HepG2 (cell line): ENCODE results near the gene SLC9A5. TPM values are rescaled to one million over a fixed set of nuclear protein-coding genes. Genes with fewer than 3 reads are reported as not detected.

ENCODE experiments used
- BCL6 ChIP-seq: IDR thresholded peaks from 2 replicates; pipeline ENCODE4 v1.6.1; 2016; ENCODE audit warnings: missing genetic modification reagents, missing compliant biosample characterization
- GABPB1 ChIP-seq: IDR thresholded peaks from 2 replicates; pipeline ENCODE4 v1.6.1; 2016; ENCODE audit warnings: mild to moderate bottlenecking, missing genetic modification reagents, moderate library complexity, missing compliant biosample characterization
- GATAD2A ChIP-seq: IDR thresholded peaks from 2 replicates; pipeline ENCODE4 v1.6.1; 2016
- HIVEP1 ChIP-seq: sonication (generic); formaldehyde crosslinking; IDR thresholded peaks from 2 replicates; pipeline ENCODE4 v1.4.0; 2020; ENCODE audit warnings: mild to moderate bottlenecking, missing genetic modification reagents
- HNRNPLL ChIP-seq: fragments of 200-400 bp; formaldehyde crosslinking; IDR thresholded peaks from 2 replicates; pipeline ENCODE4 v1.6.1; 2017; ENCODE audit warnings: mild to moderate bottlenecking, low read depth, low read length; ENCODE audit not compliant: poor library complexity, severe bottlenecking
- IKZF4 ChIP-seq: sonication (generic); formaldehyde crosslinking; IDR thresholded peaks from 2 replicates; pipeline ENCODE4 v1.5.1; 2020; ENCODE audit warnings: borderline replicate concordance, mild to moderate bottlenecking, low read depth, missing genetic modification reagents; ENCODE audit errors: not compliant biosample characterization
- MLLT10 ChIP-seq: sonication (generic); formaldehyde crosslinking; IDR thresholded peaks from 2 replicates; pipeline ENCODE4 v1.4.0; 2020; ENCODE audit warnings: missing genetic modification reagents
- MXD3 ChIP-seq: IDR thresholded peaks from 2 replicates; pipeline ENCODE4 v1.6.1; 2016; ENCODE audit warnings: mild to moderate bottlenecking, missing biosample characterization, missing genetic modification reagents
- MYNN ChIP-seq: sonication (generic); formaldehyde crosslinking; IDR thresholded peaks from 2 replicates; pipeline ENCODE4 v1.4.0; 2020; ENCODE audit warnings: mild to moderate bottlenecking, low read depth, missing genetic modification reagents
- NFKBIZ ChIP-seq: IDR thresholded peaks from 2 replicates; pipeline ENCODE4 v1.6.1; 2018; ENCODE audit warnings: missing genetic modification reagents, missing compliant biosample characterization
- PLRG1 ChIP-seq: fragments of 450-650 bp; conservative IDR thresholded peaks from 2 replicates; pipeline ENCODE4 v1.6.1; 2016
- POLR2A ChIP-seq, 2 experiments: IDR thresholded peaks; 2 replicates each; pipeline ENCODE4 v1.6.1; 2011; ENCODE audit warnings: low read depth in 2 of 2, low read length in 2 of 2, mild to moderate bottlenecking in 1 of 2, moderate library complexity in 1 of 2; ENCODE audit not compliant: insufficient read depth in 1 of 2
- PRDM15 ChIP-seq: sonication (generic); formaldehyde crosslinking; IDR thresholded peaks from 2 replicates; pipeline ENCODE4 v1.4.0; 2020; ENCODE audit warnings: missing genetic modification reagents
- RXRB ChIP-seq: IDR thresholded peaks from 2 replicates; pipeline ENCODE4 v1.6.1; 2016; ENCODE audit warnings: borderline replicate concordance, missing genetic modification reagents, missing compliant biosample characterization
- STAT5B ChIP-seq: sonication (generic); formaldehyde crosslinking; IDR thresholded peaks from 2 replicates; pipeline ENCODE4 v1.4.0; 2020; ENCODE audit warnings: missing genetic modification reagents
- TAF1 ChIP-seq: sonication (generic); formaldehyde crosslinking; IDR thresholded peaks from 2 replicates; pipeline ENCODE4 v1.4.0; 2020; ENCODE audit warnings: missing genetic modification reagents
- YEATS4 ChIP-seq: sonication (generic); formaldehyde crosslinking; IDR thresholded peaks from 2 replicates; pipeline ENCODE4 v1.4.0; 2020; ENCODE audit warnings: missing genetic modification reagents, borderline replicate concordance
- ZBTB2 ChIP-seq: sonication (generic); formaldehyde crosslinking; IDR thresholded peaks from 2 replicates; pipeline ENCODE4 v1.8.0; 2022; ENCODE audit warnings: low read depth, missing genetic modification reagents
- ZNF280D ChIP-seq: sonication (generic); formaldehyde crosslinking; IDR thresholded peaks from 2 replicates; pipeline ENCODE4 v1.5.1; 2020; ENCODE audit warnings: mild to moderate bottlenecking, missing genetic modification reagents
- ZNF367 ChIP-seq: sonication (generic); formaldehyde crosslinking; IDR thresholded peaks from 2 replicates; pipeline ENCODE4 v1.4.0; 2020; ENCODE audit warnings: missing genetic modification reagents, borderline replicate concordance
- ZNF546 ChIP-seq: sonication (generic); formaldehyde crosslinking; conservative IDR thresholded peaks from 2 replicates; pipeline ENCODE4 v1.8.1; 2023; ENCODE audit warnings: mild to moderate bottlenecking, missing genetic modification reagents
- ZNF616 ChIP-seq: sonication (generic); formaldehyde crosslinking; IDR thresholded peaks from 2 replicates; pipeline ENCODE4 v1.5.0; 2020; ENCODE audit warnings: low read depth, mild to moderate bottlenecking, missing genetic modification reagents
- ZZZ3 ChIP-seq: sonication (generic); formaldehyde crosslinking; IDR thresholded peaks from 2 replicates; pipeline ENCODE4 v1.4.0; 2020; ENCODE audit warnings: missing genetic modification reagents, mild to moderate bottlenecking, borderline replicate concordance
- polyA plus RNA-seq, 8 experiments: library from polyadenylated mRNA; depleted of rRNA in 3 of 8; stranded (reverse) in 7 of 8; unstranded in 1 of 8; fragments of >200 nt; fragmentation: Illumina TruSeq in 4 of 8; extraction: Trizol in 4 of 8; gene quantifications; 2 replicates each; pipeline versions ENCODE4 v1.2.1 to v1.2.3, GENCODE V29; 2011 to 2016; ENCODE audit warnings: low read depth in 4 of 8, missing spikeins in 1 of 8, mixed read lengths in 1 of 8; ENCODE audit not compliant: insufficient read depth in 1 of 8
- total RNA-seq, 5 experiments: library from RNA; depleted of rRNA; stranded (reverse); fragments of >200 nt; fragmentation: Illumina TruSeq; extraction: Trizol; gene quantifications; 2 replicates each; pipeline ENCODE4 v1.2.3, GENCODE V29; 2016; ENCODE audit warnings: low read depth in 1 of 5

The SLC9A5 gene
- total and polyA plus RNA-seq, 2 of the 13 experiments (the other 11 are each of a cell fraction or from before 2014, with no cell fraction given), result 0.58 to 1.4 TPM

- peak; percentile 94 for TF ChIP-seq ZNF280D (CRISPR knock-in tag)
- peak; percentile 93 for TF ChIP-seq HNRNPLL
- peak; percentile 90; the same call in 1 of the 2 replicates for TF ChIP-seq STAT5B
- TF ChIP-seq ZNF616 (CRISPR knock-in tag), result no peak
- TF ChIP-seq POLR2A (IDR thresholded peaks at IDR 0.05; ENCODE audit: insufficient read depth in 1 of 2, low read depth in 2 of 2, low read length in 2 of 2), result peak; percentile 50 to 57; a peak in 2 of 4 replicates
- peak; percentile 90 for TF ChIP-seq YEATS4 (CRISPR knock-in tag)
- no peak for TF ChIP-seq IKZF4 (CRISPR knock-in tag)
- peak; percentile 98 for TF ChIP-seq GATAD2A (CRISPR knock-in tag)
- TF ChIP-seq ZNF546 (CRISPR knock-in tag), result peak; percentile 59; the same call in 1 of the 2 replicates
- peak; percentile 74 for TF ChIP-seq RXRB (CRISPR knock-in tag)
- TF ChIP-seq ZNF367 (CRISPR knock-in tag), result peak; percentile 78; the same call in 1 of the 2 replicates
- peak; percentile 86 for TF ChIP-seq NFKBIZ (CRISPR knock-in tag)
- peak; percentile 66; the same call in 1 of the 2 replicates for TF ChIP-seq ZBTB2
- TF ChIP-seq PRDM15, result no peak; the same call in 1 of the 2 replicates
- TF ChIP-seq MXD3 (CRISPR knock-in tag), result peak; percentile 81
- TF ChIP-seq HIVEP1 (CRISPR knock-in tag), result peak; percentile 100
- TF ChIP-seq GABPB1, result peak; percentile 89
- TF ChIP-seq PLRG1, result no peak
- TF ChIP-seq MLLT10 (CRISPR knock-in tag), result no peak
- peak; percentile 86 for TF ChIP-seq BCL6 (CRISPR knock-in tag)
- TF ChIP-seq MYNN (CRISPR knock-in tag), result no peak
- no peak for TF ChIP-seq ZZZ3 (CRISPR knock-in tag)
- peak; percentile 59 for TF ChIP-seq TAF1 (CRISPR knock-in tag)
Measured at GRCh38 chr16:67246081-67246755, 2.6 kb upstream of the SLC9A5 start (continued).
